ENCODE results near the gene WDR91.

Gene WDR91

DNA sequence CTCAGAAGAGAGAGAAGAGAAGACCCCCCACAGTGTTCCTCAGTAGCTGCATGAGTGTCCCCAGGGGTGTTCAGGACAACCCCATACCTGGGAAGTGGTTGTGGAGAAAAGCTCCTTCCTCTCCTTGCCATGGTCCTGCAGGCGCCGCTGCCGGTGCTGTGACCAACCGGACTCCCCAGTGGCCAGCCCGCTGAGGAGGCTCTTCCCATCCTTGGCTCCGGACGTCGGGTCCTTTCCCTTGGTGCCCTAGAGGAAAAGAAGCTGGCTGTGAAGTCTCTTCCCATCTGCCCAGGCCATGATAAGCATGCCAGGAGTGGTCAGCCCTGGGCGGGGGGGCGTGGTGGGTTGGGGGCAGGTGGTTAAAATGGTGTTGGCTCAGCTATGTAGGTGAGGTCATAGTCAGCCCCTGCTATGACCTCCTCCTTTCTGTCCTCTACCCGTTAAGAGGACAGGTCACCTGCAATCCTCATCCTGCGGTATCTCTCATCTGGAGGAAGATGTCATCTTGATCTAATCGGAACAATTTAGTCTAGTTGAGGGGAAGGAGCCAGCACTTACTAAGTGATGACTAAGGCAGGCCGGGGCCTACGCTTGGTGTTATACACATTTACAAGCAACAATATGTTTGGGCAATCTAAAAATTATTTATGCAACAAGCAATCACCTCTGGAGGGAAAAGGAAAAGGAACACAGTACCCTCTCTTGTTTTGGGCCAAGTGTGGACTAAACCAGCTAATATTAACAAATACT lies 13.2 kb downstream of the WDR91 start:
- no peak for DNase-seq (ENCODE audit: low read depth)

DNA sequence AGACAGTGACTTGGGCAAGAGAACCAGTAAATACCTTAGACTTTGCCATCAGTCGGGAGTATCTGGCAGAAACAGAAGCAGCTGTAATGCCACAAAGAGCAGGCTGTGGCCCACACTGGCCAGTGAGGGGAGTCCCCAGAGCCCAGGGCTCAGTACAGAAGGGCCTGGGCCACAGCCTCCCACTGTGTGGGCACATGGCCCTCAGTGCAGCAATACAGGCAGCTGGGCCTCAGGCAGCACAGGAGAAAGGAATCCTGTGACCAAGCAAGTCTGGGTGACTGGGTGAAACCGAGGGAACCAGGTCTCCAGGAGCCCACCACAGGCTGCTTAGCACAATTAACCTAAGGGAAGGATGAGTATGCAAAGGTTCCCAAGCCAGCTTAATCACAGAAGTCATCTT lies 14.0 kb downstream of the WDR91 start:
- DNase-seq (ENCODE audit: low read depth) = no peak

DNA sequence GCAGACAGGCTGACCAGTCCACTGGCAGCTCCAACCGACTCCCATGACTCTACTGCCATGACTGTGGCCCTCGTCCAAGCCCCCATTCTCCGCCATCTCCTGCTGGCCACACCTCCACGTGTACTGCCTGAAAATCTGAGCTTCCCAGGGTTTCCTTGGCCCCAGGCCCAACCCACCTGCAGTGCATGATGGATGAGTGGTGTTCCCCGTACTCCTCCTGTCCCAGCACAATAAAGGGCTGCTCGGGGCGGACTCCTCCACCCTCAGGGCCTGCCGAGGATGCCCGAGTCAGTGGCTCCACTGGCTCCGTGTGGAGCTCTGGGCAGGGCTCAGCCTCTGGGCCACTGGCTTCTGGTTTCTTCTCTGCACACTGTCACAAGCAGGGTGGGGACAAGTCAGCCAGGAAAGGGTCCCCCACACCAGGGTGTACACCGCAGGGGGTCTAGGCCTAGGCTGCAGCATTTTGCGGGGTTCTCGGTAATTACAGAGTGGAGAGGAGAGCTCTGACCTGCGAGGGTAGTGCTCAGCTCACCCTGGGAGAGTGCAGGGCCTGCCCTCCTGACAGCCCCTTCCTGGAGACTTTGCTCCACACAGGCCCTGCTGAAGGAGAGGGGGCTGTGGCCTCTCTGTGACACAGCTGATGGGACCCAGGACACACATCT lies 15.2 kb downstream of the WDR91 start:
- no peak for DNase-seq (ENCODE audit: low read depth)

- no peak for DNase-seq (ENCODE audit: low read depth)
Measured at GRCh38 chr7:135195156-135195555, 16.2 kb downstream of the WDR91 start.

- DNase-seq (ENCODE audit: low read depth) = no peak
Measured at GRCh38 chr7:135194494-135195095, 16.7 kb downstream of the WDR91 start.

GRCh38 chr7:135193615-135194081 lies 17.7 kb downstream of the WDR91 start:
- DNase-seq (ENCODE audit: low read depth) = no peak

DNA sequence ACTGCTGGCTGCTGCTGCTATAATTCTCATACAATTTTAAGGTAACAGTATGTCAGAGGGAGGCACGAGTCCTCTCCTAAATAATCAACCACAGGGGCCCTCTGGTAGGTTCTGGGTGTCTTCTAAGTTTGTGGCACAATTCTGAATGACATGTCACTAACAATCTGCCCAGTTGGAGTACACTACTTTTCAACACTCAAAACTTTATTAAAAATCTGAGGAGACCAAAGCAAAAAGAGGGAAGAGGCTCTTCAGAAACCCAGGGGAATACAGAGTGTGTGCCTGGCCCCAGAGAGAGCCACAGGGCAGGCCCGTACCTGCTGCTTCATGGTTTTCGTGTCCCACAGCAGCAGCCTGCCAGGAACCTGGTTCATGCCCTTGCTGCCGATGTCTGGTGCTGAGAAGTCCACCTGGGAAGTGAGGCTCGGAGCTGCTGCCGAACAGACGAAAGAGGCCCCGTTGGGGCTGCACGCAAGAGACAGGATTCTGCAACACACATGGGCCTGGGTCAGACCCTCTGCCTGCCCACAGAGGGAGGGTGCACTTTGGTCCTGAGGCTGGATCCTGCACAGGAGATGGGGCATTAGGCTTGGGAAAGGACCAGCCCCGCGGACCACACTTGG lies 18.3 kb downstream of the WDR91 start:
- DNase-seq (ENCODE audit: low read depth) = no peak

GRCh38 chr7:135190703-135191102 lies 20.6 kb downstream of the WDR91 start:
- no peak for DNase-seq (ENCODE audit: low read depth)

- no peak for DNase-seq (ENCODE audit: low read depth)
Measured at GRCh38 chr7:135189961-135190360, 21.4 kb downstream of the WDR91 start.

DNA sequence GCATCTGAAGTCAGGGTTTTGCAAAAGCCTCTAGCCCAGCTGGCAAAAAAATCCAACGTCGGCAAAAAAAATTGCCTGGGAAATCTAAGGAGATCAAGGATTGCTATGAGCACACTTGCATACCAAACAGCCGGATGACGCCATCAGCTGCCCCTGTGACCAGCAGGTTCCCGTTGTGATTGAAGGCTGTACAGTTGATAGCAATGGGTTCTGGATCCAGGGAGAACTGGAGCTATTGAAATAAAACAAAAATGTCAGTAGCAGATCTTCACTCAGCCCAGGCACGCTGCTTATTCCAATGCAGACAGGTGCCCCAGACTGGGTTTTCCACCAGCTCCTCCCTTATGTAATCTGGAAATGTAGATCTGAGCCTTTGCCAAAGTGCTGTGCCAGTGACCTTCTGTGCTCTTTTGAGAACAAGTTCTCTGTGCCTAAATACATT lies 22.1 kb downstream of the WDR91 start:
- DNase-seq (ENCODE audit: low read depth) = no peak

DNA sequence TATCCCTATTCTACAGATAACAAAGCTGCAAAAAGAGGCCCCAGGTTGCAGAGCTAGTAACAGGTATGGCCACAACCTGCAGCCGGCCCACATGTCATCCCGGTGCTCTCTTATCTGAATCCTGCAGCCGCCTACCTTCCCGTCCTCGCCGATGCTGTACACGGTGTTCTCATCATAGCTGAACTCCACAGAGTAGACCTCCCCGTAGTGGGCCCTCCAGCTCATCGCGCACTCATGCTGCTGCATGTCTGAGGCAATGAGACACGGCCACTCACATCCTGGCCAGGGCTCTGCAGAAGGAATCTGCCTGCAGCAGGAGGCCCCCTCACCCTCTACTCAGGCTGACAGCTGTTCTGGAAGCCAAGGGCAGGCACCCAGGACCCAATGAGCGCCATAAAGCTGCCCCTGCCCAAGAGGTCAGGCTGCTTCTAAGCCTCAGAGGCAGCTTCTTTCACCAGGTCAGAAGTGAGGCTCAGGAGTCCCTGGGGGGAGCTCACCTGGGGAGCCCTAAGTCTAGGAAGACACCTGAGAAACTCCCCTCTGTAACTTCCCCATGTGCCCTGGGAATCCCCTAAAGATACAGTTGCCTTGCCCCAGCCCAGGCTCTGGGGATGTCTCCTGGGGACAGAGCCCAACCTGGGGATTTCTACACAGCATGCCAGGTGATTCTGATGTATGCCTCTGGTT lies 22.9 kb downstream of the WDR91 start:
- no peak for DNase-seq (ENCODE audit: low read depth)

DNA sequence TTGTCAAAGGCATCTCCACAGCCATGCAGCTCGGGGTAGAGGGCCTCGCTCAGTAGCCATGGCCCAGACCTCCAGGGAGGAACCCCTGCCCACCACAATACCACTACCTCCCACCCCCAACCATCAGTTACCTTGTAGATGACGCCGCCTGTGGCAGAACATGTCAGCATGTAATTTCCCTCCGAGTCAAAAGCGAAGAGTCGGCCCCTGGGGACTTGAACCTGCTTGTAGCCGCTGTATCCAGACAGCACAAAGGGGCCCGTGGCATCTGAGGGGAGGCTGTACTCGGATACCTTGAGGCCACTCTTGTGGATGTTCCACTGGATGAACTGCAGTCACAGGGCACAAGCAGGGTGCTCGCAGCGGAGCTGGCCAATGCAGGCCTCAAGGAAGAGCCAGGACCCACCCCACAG lies 24.5 kb downstream of the WDR91 start:
- DNase-seq (ENCODE audit: low read depth) = no peak

DNA sequence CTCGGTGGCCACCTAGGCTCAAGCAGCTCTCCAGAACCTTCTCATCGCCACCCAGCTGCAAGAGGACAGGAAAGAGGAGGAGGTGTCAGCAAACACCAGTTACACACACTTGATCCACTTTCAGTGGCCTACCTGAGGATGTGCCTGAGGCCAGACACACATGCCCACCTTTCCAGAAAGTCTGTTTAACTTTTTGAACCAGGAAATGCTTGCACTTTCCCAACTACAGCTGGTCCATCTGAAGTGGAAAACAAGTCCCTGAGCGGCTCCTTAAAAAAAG lies 25.1 kb downstream of the WDR91 start:
- no peak for DNase-seq (ENCODE audit: low read depth)

- no peak for DNase-seq (ENCODE audit: low read depth)
Measured at GRCh38 chr7:135185471-135186260, 25.7 kb downstream of the WDR91 start.

- DNase-seq (ENCODE audit: low read depth) = no peak
Measured at GRCh38 chr7:135184254-135184841, 27.0 kb downstream of the WDR91 start.

DNA sequence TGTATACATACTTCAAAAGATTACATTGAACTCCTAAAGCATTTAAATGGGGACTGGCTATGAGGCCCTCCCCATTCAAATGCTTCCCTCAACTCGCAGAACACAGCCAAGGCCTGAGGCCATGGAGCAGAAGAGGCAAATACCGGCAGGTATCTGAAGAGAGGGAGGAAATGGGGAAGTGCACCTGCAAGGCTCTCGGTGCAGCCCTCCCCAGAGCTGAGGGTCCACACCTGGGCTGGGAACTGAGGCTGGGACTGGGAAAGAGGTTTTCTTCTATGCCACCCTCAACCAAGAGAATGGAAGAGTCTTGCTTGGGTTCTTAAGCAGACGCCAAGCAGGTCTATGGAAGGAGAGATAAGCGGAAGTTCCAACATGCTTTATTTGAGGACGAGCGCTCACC lies 27.8 kb downstream of the WDR91 start:
- DNase-seq (ENCODE audit: low read depth) = no peak

- DNase-seq (ENCODE audit: low read depth) = no peak
Measured at GRCh38 chr7:135181929-135182678, 29.2 kb downstream of the WDR91 start.

- DNase-seq (ENCODE audit: low read depth) = no peak
Measured at GRCh38 chr7:135181261-135181928, 29.9 kb downstream of the WDR91 start.

DNA sequence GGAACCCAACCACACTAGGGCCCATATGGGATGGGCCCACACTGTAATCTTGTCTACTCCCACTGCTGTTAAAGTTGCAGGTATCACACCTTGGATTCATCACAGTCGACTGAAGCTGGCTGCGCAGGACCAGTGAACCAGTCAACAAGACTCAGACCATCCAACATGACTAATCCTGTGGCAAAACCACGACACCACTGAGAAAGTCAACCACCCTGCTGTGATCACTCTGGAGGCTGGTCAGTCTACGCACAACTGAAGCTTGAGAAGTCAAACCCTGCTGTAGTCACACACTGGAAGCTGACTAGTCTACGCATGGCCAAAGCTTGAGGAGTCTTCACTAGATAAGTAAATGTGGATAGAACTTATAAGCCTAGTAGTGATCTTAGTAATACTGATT lies 31.2 kb downstream of the WDR91 start:
- DNase-seq (ENCODE audit: low read depth) = no peak

Data from activated T-cell treated with anti-CD3 and anti-CD28 coated beads for 1 hour (primary cell).